HL-60 (cell line): ENCODE data around the gene PARN.

ENCODE experiments used
- POLR2AphosphoS5 ChIP-seq: IDR thresholded peaks from 2 replicates; pipeline ENCODE4 v1.6.1; 2012; ENCODE audit warnings: low read depth
- REST ChIP-seq: IDR thresholded peaks from 2 replicates; pipeline ENCODE4 v1.6.1; 2012; ENCODE audit warnings: low read depth; ENCODE audit not compliant: insufficient replicate concordance
- TF ChIP-seq, protein P1 (sequence below): IDR thresholded peaks from one replicate; pipeline ENCODE4 v1.5.1; 2011; ENCODE audit warnings: low read length, control low read depth, inconsistent platforms; ENCODE audit not compliant: insufficient read depth

- TF ChIP-seq, protein P1, sequence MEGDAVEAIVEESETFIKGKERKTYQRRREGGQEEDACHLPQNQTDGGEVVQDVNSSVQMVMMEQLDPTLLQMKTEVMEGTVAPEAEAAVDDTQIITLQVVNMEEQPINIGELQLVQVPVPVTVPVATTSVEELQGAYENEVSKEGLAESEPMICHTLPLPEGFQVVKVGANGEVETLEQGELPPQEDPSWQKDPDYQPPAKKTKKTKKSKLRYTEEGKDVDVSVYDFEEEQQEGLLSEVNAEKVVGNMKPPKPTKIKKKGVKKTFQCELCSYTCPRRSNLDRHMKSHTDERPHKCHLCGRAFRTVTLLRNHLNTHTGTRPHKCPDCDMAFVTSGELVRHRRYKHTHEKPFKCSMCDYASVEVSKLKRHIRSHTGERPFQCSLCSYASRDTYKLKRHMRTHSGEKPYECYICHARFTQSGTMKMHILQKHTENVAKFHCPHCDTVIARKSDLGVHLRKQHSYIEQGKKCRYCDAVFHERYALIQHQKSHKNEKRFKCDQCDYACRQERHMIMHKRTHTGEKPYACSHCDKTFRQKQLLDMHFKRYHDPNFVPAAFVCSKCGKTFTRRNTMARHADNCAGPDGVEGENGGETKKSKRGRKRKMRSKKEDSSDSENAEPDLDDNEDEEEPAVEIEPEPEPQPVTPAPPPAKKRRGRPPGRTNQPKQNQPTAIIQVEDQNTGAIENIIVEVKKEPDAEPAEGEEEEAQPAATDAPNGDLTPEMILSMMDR, result no peak
- TF ChIP-seq REST (no peak), POLR2AphosphoS5 (no peak)
These were observed 184.9 kb downstream of the PARN start for GRCh38 chr16:14444979-14445810.
